NCI-H524 treated with DMSO at 0.1 percent for 48 hours (cell line): ENCODE data around the gene PHETA1.
"Not testable (repeated sequence)": the region's sequence is repeated elsewhere in the genome, so short reads cannot be mapped to it uniquely, and the experiment has no call there.

Experiments
- DNase-seq: peaks from one replicate; lab custom pipeline; 2025; lab: John Stamatoyannopoulos, UW

The PHETA1 gene

GRCh38 chr12:111349101-111349747 is 19.7 kb downstream of the PHETA1 start:
- no peak for DNase-seq

GRCh38 chr12:111347891-111348644 is 20.8 kb downstream of the PHETA1 start:
- no peak for DNase-seq

- no peak for DNase-seq
Measured at GRCh38 chr12:111344254-111344875, 24.5 kb downstream of the PHETA1 start.

GRCh38 chr12:111343181-111343580 is 25.7 kb downstream of the PHETA1 start:
- no peak for DNase-seq

- no peak for DNase-seq
Measured at GRCh38 chr12:111342376-111342775, 26.5 kb downstream of the PHETA1 start.

DNA sequence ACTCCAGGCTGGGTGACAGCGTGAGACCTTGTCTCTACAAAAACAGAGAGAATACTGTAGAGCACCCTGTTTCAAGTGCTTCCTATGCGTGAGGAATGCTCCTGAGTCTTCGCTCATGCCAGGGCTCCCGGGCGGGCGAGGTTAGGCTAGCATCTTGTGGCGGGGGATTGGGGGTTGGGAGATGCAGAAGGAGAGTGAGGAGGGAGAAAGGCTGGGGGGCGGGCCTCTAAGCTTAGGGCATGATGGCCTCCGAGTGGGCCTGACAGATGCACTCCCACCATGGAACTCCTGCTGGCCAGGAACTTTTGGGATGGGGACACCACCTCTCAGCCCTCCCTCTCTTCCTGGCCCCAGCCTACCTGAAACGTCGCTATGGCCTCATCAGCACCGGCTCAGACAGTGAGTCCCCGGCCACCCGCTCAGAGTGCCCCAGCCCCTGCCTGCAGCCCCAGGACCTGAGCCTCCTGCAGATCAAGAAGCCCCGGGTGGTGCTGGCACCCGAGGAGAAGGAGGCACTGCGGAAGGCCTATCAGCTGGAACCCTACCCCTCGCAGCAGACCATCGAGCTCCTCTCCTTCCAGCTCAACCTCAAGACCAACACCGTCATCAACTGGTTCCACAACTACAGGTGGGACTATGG is 27.3 kb downstream of the PHETA1 start:
- no peak for DNase-seq

DNA sequence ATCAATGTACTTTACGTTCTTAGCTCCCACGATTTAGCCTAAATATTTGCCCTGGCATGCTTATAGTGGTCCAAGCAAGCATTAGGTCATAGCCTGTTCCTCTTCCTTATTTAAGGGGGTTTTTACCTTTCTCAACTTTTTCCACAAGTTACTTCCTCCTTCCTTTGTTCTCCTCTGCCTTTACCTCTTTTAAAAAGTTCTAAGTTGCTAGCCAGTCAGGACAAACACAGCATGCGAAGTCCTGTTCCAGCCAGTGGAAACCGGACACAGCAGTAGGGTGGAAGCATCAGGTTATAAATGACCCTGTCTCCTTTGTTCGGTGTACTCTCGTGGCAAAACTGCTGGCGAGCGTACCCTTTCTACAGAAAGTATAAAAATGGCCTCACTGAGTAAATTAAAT is 28.2 kb downstream of the PHETA1 start:
- DNase-seq: not testable (repeated sequence)

GRCh38 chr12:111340231-111340630 is 28.7 kb downstream of the PHETA1 start:
- DNase-seq: no peak

GRCh38 chr12:111339321-111339938 is 29.5 kb downstream of the PHETA1 start:
- no peak for DNase-seq

DNA sequence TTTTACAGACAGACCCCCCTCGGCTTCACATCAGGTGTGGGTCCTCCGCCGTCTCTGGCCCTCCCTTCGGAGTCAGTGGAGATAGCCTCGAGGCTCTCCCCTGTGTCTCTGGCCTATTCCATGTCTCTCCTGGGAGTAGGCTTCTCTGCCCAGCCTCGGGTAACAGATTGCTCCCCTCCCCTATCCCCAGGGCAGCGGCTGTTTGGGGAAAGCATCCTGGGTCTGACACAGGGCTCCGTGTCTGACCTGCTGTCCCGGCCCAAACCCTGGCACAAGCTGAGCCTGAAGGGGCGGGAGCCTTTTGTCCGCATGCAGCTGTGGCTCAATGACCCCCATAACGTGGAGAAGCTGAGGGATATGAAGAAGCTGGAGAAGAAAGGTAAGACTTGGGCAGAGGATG is 30.8 kb downstream of the PHETA1 start:
- no peak for DNase-seq

DNA sequence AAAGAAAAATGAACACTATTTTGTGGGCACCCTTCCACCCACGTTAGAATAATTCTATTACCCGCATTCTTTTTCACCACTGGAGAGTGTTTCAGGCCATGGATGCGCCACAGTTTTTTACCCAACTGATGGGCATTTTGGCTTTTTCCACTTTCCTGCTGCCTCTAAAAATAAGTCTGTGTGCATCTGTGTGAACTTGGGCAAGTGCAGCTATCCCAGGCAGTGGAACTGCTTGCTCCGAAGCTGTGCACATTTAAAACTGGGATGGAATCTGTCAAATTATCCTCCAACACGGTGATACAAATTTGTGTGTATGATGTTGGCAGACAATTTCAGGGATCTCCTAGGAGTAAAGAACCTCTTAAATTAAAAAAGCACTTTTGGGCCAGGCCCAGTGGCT is 31.5 kb downstream of the PHETA1 start:
- no peak for DNase-seq

DNA sequence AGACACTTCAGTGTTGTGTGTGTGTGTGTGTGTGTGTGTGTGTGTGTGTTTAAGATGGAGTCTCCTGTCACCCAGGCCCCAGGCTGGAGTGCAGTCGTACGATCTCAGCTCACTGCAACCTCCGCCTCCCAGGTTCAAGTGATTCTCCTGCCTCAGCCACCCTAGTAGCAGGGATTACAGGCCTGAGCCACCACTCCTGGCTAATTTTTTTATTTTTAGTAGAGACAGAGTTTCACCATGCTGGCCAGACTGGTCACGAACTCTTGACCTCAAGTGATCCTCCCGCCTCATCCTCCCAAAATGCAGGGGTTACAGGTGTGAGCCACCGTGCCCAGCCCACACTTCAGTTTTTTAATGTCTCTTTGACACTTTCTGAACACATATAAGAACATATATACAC is 32.5 kb downstream of the PHETA1 start:
- not testable (repeated sequence) for DNase-seq

GRCh38 chr12:111335811-111336210 is 33.1 kb downstream of the PHETA1 start:
- no peak for DNase-seq

GRCh38 chr12:111335301-111335700 is 33.6 kb downstream of the PHETA1 start:
- not testable (repeated sequence) for DNase-seq

DNA sequence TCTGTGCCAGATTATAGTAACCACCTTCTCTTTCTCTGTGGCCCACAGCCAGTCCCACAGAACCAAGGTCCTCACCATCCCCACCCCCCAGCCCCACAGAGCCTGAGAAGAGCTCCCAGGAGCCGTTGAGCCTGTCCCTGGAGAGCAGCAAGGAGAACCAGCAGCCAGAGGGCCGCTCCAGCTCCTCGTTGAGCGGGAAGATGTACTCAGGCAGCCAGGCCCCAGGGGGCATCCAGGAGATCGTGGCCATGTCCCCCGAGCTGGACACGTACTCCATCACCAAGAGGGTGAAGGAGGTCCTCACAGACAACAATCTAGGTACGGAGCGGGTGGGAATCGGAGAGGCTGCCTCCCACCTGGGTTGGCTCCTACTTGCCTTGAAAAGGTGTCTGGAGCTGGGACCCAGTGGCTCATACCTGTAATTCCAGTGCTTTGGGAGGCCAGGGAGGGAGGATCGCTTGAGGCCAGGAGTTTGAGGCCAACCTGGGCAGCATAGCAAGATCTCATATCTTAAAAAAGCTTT is 34.4 kb downstream of the PHETA1 start:
- no peak for DNase-seq

DNA sequence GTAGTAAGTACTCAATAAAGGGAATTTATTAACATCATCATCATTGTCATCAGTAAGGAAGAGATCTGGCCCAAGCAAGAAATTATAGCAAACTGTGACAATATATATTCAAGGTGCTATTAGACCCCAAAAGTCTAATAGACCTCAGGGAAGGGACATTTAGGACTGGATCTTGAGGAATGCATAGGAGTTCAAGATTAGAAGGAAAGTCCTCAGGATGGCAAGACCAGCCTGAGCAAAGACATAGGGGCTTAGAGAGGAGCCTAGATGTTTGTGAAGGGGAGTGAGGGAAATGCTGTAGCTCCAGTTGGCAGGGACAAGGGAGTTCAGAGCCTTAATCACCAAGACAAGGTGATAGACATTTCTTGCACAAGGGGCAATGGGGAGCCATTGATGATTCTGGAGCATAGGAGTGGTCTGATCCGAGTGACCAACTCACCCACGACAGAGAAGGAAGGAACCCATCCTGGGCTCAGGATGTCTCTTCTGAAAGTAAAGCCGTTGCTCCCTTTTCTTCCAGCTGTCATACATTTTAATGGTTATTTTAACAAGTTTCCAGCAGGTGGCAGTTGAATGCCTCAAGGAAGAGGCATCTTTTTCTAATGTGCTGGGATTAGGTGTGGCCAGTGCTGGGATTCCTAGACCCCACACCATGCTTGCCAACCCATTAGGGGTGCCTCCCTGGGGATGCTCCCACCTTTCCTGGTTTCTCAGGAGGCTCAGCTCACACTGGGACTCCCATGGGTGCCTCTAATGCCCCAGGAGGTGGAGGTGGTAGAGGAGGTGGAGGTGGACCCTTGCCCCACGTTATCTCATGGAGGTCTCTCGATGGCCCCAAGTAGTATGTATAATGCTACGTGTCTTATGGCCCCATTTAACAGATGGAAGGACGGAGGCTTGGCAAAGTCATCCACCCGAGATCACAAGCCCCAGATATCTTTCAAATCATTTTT is 37.8 kb downstream of the PHETA1 start:
- DNase-seq: no peak

GRCh38 chr12:111328138-111328537 is 40.8 kb downstream of the PHETA1 start:
- no peak for DNase-seq

GRCh38 chr12:111327474-111327873 is 41.4 kb downstream of the PHETA1 start:
- DNase-seq: no peak

DNA sequence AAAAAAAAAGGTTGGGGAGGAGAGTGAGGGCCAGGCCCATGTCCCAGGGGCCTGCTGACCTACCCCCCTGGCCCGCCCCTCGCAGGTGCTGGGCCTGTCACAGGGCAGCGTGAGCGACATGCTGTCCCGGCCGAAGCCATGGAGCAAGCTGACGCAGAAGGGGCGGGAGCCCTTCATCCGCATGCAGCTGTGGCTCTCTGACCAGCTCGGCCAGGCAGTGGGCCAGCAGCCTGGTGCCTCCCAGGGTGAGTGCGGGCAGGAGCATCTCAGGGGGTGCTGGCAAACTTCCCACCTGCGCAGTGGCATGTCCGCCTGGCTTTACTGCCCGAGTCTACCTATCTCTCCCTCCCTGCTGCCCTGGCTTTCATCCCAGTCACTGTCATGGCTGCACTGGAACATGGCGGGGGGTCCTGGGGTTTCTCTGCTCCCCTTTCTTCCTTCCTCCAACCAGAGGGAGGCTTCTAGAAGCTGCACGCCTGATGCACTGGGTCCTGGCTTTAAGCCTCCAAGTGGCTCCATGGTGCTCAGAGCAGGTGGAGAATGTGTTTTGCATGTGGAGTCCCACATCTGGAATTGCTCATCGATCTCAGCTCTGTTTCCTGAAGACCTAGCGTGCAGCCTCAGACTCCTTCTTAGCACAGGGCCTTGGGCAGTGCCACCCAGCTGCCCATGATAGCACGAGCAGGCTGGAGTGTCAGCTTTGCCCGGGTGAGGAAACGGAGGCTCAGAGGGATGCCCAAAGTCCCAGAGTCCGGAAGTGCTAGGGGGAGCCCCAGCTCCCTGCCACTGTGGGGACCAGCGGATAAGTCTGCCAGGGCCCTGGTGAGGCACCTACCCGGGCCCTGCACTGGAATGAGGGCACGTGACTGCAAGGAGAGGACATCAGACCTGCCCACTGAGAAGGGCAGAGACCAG is 46.3 kb downstream of the PHETA1 start:
- DNase-seq: no peak

DNA sequence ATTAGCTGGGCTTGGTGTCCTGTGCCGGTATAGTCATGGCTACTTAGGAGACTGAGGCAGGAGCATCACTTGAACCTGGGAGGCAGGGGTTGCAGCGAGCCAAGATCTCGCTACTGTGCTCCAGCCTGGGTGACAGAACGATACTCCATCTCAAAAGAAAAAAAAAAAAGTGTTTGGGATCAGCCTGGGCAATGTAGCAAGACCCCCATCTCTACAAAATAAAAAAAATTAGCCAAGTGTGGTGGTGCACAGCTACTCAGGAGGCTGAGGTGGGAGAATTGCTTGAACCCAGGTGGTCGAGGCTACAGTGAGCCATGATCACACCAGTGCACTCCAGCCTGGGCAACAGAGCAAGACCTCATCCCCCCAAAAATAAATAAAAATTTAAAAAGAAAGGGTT is 47.6 kb downstream of the PHETA1 start:
- DNase-seq: no peak
